Osteocyte (in vitro differentiated cells): ENCODE measurements around the gene AP2A2. TPM values are rescaled to one million over a fixed set of nuclear protein-coding genes. Genes with fewer than 3 reads are reported as not detected.

Experiments used
- DNase-seq: peaks from one replicate; pipeline ENCODE4 v3.0.0; 2021; ENCODE audit warnings: mixed read lengths; ENCODE audit not compliant: unreplicated experiment; ENCODE audit errors: extremely low spot score
- H3K27ac Mint-ChIP-seq: one replicate; pipeline ENCODE4 v1.8.0; 2021; ENCODE audit warnings: mild to moderate bottlenecking, mixed read lengths; ENCODE audit not compliant: unreplicated experiment
- H3K27me3 Mint-ChIP-seq: one replicate; pipeline ENCODE4 v1.8.0; 2021; ENCODE audit warnings: mixed read lengths; ENCODE audit not compliant: unreplicated experiment
- H3K36me3 Mint-ChIP-seq: one replicate; pipeline ENCODE4 v1.8.0; 2021; ENCODE audit warnings: mixed read lengths; ENCODE audit not compliant: unreplicated experiment
- H3K4me1 Mint-ChIP-seq: one replicate; pipeline ENCODE4 v1.8.0; 2021; ENCODE audit warnings: mixed read lengths; ENCODE audit not compliant: unreplicated experiment
- H3K4me3 Mint-ChIP-seq: one replicate; pipeline ENCODE4 v1.8.0; 2021; ENCODE audit warnings: mild to moderate bottlenecking, moderate library complexity, mixed read lengths; ENCODE audit not compliant: unreplicated experiment
- H3K9me3 Mint-ChIP-seq: one replicate; pipeline ENCODE4 v1.8.0; 2021; ENCODE audit warnings: mixed read lengths; ENCODE audit not compliant: unreplicated experiment
- total RNA-seq: library from RNA; stranded (reverse); gene quantifications from 2 replicates; pipeline ENCODE4 v1.2.1, GENCODE V29; 2021
- TF ChIP-seq, protein P1 (sequence below): fragments of 200-600 bp; sonication (generic); IDR thresholded peaks from 2 replicates; pipeline ENCODE4 v1.5.0; 2021; ENCODE audit warnings: antibody characterized with exemption, mild to moderate bottlenecking, moderate library complexity

Gene AP2A2
- total RNA-seq, 1 donor from 2014 or later, result 102 TPM

- TF ChIP-seq, protein P1, sequence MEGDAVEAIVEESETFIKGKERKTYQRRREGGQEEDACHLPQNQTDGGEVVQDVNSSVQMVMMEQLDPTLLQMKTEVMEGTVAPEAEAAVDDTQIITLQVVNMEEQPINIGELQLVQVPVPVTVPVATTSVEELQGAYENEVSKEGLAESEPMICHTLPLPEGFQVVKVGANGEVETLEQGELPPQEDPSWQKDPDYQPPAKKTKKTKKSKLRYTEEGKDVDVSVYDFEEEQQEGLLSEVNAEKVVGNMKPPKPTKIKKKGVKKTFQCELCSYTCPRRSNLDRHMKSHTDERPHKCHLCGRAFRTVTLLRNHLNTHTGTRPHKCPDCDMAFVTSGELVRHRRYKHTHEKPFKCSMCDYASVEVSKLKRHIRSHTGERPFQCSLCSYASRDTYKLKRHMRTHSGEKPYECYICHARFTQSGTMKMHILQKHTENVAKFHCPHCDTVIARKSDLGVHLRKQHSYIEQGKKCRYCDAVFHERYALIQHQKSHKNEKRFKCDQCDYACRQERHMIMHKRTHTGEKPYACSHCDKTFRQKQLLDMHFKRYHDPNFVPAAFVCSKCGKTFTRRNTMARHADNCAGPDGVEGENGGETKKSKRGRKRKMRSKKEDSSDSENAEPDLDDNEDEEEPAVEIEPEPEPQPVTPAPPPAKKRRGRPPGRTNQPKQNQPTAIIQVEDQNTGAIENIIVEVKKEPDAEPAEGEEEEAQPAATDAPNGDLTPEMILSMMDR, result no peak
- Mint-ChIP-seq H3K27ac (peak overlapping the region; percentile 24), H3K27me3 (no peaks in the 10 kb centered on the region), H3K9me3 (peaks cover 4% of the 10 kb centered on the region), H3K4me1 (peaks cover 33% of the 10 kb centered on the region), H3K4me3 (no peak overlapping the region), H3K36me3 (peaks cover 24% of the 10 kb centered on the region)
- no peak for DNase-seq
Measured at GRCh38 chr11:944711-945470, 19.2 kb downstream of the AP2A2 start.

DNA sequence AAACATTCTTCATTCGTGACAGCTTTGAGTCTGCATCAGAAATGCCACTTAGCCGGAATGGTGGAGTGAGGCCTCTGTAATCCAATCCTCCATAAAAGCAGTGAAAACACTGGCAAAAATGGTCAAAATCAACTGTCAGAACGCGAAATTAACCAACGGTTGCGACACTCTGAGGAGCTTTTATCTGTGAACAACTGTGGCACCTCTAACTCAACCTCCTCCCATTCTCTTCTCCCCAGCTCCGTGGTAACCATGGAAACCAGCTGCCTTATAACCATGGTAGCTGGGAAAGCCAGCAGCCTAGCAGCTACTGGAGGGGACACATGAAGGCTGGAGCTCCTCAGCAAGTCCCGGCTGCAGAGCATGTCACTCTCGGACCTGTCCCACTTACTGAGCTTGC, 20.3 kb downstream of the AP2A2 start:
- no peak overlapping the region for H3K4me3 Mint-ChIP-seq
- TF ChIP-seq, protein P1, result no peak
- H3K27ac Mint-ChIP-seq, result no peak overlapping the region
- no peaks in the 10 kb centered on the region for H3K27me3 Mint-ChIP-seq
- peaks cover 4% of the 10 kb centered on the region for H3K9me3 Mint-ChIP-seq
- no peak for DNase-seq
- peaks cover 26% of the 10 kb centered on the region for H3K36me3 Mint-ChIP-seq
- peaks cover 24% of the 10 kb centered on the region for H3K4me1 Mint-ChIP-seq

DNA sequence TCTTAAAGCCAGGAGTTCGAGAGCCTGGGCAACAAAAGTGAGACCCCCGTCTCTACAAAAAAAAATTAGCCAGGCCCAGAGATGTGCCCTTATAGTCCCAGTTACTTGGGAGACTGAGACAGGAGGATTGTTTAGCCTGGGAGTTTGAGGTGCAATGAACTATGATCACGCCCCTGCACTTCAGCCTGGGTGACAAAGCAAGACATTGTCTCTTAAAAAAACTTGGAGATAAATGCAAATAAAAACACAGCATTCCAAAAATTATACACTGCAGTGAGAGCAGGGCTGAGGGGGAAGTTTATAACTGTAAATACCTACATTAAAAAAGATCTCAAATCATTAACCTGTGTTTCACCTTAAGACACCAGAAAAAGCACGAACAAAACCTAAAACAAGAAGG, 22.1 kb downstream of the AP2A2 start:
- Mint-ChIP-seq H3K36me3 (peaks cover 24% of the 10 kb centered on the region), H3K4me1 (peaks cover 22% of the 10 kb centered on the region), H3K4me3 (no peak overlapping the region), H3K27me3 (no peaks in the 10 kb centered on the region), H3K9me3 (peaks cover 4% of the 10 kb centered on the region), H3K27ac (no peak overlapping the region)
- TF ChIP-seq, protein P1, result no peak
- no peak for DNase-seq

DNA sequence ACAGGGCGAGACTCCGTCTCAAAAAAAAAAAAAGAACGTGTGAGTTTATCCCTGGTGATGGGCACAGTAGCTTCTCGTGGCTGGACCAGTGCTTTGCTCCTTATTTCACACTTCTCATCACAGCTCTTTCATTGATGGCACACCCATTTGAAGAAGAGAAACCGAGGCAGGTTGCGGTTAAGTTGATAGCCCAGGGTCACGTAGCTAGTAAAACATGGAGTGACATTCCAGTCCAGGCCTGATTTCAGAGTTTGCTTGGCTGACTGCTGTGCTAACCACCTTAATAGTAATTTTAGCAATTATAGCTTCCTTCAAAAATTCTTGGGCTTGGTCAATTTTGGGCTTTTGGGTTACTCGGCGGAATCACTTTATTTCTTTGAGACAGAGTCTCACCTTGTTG, 25.8 kb downstream of the AP2A2 start:
- no peak for DNase-seq
- Mint-ChIP-seq H3K36me3 (peaks cover 11% of the 10 kb centered on the region), H3K27ac (no peak overlapping the region), H3K4me1 (peaks cover 29% of the 10 kb centered on the region), H3K9me3 (peaks cover 4% of the 10 kb centered on the region), H3K27me3 (no peaks in the 10 kb centered on the region), H3K4me3 (no peak overlapping the region)
- TF ChIP-seq, protein P1, result no peak

GRCh38 chr11:952406-953385, 27.0 kb downstream of the AP2A2 start:
- Mint-ChIP-seq H3K36me3 (peaks cover 11% of the 10 kb centered on the region), H3K4me1 (peaks cover 32% of the 10 kb centered on the region), H3K27ac (peak overlapping the region; percentile 20), H3K4me3 (no peak overlapping the region), H3K9me3 (peaks cover 4% of the 10 kb centered on the region), H3K27me3 (no peaks in the 10 kb centered on the region)
- DNase-seq, result no peak
- TF ChIP-seq, protein P1, result no peak
